ENCODE data around the gene SMARCA2. TPM values are rescaled to one million over a fixed set of nuclear protein-coding genes. Genes with fewer than 3 reads are reported as not detected.

SMARCA2 gene
- total RNA-seq, 2 donors from 2014 or later: 152 to 174 TPM

GRCh38 chr9:2180154-2180553 lies 165.0 kb downstream of the SMARCA2 start:
- intact Hi-C loops (cut with DNase I): no loop called here
- DNase-seq (ENCODE audit: low spot score): no peak

DNA sequence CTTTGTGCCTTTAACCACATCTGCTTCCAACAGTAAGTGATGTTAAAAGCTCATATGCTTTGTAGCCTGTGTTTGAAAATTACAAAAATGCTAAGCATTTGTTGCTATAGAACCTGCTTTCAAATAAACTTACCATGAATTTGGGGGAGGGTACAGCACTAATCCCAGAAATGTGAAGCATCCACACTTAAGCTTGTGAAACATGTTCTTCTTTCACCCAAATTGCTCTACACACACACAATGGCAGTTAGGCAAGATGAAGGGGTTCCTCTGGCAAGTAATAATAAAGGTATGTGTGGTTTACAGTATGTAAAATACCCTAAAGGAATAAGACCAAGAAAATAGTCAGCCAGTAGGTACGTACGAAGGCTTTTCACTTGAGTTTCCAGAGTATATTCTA lies 165.6 kb downstream of the SMARCA2 start:
- intact Hi-C loops (cut with DNase I): no loop called here
- no peak for DNase-seq (ENCODE audit: low spot score)

- intact Hi-C loops (cut with DNase I): no loop called here
- no peak for DNase-seq (ENCODE audit: low spot score)
Observed at GRCh38 chr9:2181792-2182191, 166.6 kb downstream of the SMARCA2 start.

GRCh38 chr9:2190939-2191608 lies 175.9 kb downstream of the SMARCA2 start:
- no peak for DNase-seq (ENCODE audit: low spot score)
- intact Hi-C loops (cut with DNase I): loop anchor here in 1 of 2 donors (5.0 kb wide), 1 partner anchor 34 kb away; no protein-coding TSS in a partner anchor

GRCh38 chr9:2191609-2191972 lies 176.4 kb downstream of the SMARCA2 start:
- intact Hi-C loops (cut with DNase I): loop anchor here in 1 of 2 donors (5.0 kb wide), 1 partner anchor 34 kb away; no protein-coding TSS in a partner anchor
- no peak for DNase-seq (ENCODE audit: low spot score)

- no peak for DNase-seq (ENCODE audit: low spot score)
- intact Hi-C loops (cut with DNase I): loop anchor here in 1 of 2 donors (5.0 kb wide), 1 partner anchor 35 kb away; no protein-coding TSS in a partner anchor
Observed at GRCh38 chr9:2192356-2192979, 177.3 kb downstream of the SMARCA2 start.

- DNase-seq (ENCODE audit: low spot score): no peak
- intact Hi-C loops (cut with DNase I): loop anchor here in 1 of 2 donors (5.0 kb wide), 1 partner anchor 36 kb away; no protein-coding TSS in a partner anchor
Observed at GRCh38 chr9:2193552-2193951, 178.4 kb downstream of the SMARCA2 start.

DNA sequence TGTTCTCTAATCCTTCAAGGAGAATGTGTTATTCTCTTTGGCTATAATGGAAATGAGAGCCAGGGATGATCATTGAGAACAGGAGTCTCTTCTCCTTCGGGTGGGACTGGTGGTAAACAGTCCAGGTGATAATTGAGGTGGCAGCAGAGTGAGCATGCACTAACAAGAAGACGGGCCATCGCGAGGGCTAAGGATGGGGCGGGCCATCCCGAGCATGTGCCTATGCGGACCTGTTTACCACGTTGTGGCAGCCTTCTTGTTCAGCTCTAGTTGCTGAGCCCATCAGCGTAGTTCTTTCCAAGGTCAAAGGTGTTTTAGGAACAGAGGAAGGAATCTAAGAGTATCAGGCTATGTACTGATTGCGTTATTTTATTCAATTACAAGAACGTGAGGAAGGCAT lies 180.1 kb downstream of the SMARCA2 start:
- intact Hi-C loops (cut with DNase I): no loop called here
- no peak for DNase-seq (ENCODE audit: low spot score)

- intact Hi-C loops (cut with DNase I): no loop called here
- no peak for DNase-seq (ENCODE audit: low spot score)
Observed at GRCh38 chr9:2196757-2197156, 181.6 kb downstream of the SMARCA2 start.

GRCh38 chr9:2198956-2199635 lies 183.9 kb downstream of the SMARCA2 start:
- intact Hi-C loops (cut with DNase I): no loop called here
- no peak for DNase-seq (ENCODE audit: low spot score)

DNA sequence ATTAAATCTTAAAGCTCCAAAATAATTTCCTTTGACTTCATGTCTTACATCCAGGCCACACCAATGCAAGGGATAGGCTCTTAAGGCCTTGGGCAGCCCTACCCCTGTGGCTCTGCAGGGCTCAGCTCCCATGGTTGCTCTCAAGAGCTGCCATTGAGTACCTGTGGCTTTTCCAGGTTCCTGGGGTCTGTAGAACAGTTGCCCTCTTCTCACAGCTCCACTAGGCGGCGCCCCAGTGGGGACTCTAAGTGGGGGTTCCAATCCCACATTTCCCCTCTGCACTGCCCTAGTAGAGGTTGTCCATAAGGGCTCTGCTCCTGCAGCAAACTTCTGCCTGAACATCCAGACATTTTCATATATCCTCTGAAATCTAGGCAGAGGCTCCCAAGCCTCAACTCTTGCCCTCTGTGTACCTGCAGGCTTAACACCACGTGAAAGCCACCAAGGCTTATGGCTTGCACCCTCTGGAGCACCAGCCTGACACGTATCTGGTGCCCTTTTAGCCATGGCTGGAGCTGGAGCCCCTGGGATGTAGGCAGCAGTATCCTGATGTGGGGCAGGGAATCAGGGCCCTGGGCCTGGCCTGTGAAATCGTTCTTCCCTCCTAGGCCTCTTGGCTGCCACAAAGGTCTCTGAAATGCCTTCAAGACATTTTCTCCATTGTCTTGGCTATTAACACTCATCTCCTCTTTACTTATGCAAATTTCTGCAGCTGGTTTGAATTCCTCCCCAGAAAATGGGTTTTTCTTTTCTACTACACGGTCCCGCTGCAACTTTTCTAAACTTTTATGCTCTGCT lies 185.1 kb downstream of the SMARCA2 start:
- intact Hi-C loops (cut with DNase I): no loop called here
- no peak for DNase-seq (ENCODE audit: low spot score)

DNA sequence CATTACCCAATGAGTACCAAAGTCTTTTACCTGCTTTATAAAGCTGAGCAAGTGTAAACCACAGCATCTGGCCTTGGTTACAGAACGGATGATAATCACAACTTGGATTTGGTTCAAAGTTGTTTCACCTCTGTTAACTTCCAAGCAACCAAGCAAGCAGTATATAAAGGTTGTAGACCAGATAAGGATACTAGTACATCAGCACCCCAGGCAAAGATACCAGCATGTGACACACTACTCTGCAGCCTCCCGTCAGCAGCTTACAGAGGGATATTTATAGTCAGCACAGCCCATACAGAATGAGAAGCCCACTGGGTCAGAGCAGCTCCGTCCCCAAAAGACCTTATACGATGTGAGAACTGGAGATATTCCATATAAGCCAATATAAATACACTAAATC lies 193.3 kb downstream of the SMARCA2 start:
- intact Hi-C loops (cut with DNase I): no loop called here
- no peak for DNase-seq (ENCODE audit: low spot score)

DNA sequence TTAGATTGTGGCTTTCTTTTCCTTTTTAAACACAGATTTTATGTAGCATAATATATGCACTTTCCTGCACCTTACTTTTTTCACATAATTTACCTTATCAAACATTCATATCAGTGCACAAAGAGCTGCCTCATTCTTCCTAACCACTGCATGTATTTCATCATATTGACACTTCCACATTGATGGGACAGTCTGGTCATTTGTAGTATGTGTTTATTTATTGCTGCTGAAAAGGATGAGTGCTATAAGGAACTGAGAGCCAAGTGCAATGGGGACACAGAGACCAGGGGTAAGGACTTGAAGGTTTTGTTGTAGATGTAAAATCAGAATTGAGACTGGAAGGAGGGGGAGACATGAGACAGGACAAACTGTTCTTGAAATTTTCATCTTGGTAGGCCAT lies 193.8 kb downstream of the SMARCA2 start:
- DNase-seq (ENCODE audit: low spot score): no peak
- intact Hi-C loops (cut with DNase I): no loop called here

DNA sequence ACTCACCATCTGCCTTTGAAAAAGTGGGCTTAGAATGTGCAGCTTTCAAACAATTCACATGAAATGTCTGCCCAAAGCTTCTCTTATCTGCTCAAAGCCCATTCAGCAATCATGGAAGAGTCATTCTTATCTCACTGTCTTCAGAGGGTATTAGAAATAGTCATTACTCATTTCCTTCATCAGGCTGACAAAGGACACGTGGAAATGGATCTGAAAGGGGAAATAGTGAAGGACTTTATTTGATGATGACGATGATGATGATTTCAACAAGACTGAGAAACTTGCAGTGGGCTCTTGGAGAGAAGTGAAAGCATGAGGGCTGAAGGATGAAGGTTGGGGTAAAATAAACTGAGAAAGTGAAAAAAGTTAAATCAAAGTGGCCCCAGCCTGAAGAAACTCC lies 194.3 kb downstream of the SMARCA2 start:
- intact Hi-C loops (cut with DNase I): no loop called here
- DNase-seq (ENCODE audit: low spot score): no peak

DNA sequence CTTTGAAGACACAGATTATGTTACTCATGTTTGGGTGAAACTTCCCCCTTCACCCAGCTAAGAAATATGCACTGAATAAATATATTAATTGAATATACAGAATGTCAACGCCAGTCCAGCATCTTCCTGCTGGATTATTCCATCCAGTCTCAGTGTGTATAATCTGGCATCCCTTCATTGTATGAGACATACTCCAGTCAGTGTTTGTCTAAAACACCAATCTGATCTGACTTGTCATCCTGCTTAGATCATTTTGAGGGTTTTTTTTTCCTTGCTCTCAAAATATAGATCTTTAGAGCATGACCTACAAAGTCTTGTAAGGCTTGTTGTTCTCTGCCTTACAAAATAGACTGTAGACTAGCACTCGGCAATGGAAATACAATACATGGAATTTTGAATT lies 195.1 kb downstream of the SMARCA2 start:
- DNase-seq (ENCODE audit: low spot score): no peak
- intact Hi-C loops (cut with DNase I): no loop called here

DNA sequence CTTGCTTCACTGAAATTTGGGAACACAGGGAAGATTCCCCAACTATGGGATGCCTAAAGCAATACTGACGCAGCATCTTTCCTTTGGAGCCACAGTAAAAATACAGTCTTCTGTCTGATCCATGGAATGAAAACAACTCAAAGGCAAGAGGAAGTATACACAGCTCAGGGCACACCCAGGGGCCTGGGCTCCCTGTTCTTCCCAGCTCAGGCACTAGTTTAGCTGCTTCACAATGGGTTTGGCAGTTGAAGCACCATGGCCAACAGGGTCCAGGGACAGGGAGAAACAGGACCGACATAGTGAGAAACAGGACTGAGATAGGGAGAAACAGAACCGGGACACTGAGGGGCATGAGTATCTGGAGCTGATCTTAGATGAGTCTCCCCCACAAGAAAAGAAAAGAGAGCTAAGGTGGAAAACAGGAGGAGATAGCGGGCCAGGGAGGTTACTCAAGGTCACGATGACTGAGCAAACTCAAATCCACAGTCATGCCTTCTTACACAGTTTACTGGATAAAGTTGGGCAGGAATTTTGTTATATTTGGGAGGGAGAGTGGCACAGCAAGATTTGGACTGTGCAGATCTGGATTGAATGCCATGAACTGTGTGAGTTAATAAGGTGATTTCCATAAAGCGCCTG lies 198.8 kb downstream of the SMARCA2 start:
- no peak for DNase-seq (ENCODE audit: low spot score)
- intact Hi-C loops (cut with DNase I): no loop called here

DNA sequence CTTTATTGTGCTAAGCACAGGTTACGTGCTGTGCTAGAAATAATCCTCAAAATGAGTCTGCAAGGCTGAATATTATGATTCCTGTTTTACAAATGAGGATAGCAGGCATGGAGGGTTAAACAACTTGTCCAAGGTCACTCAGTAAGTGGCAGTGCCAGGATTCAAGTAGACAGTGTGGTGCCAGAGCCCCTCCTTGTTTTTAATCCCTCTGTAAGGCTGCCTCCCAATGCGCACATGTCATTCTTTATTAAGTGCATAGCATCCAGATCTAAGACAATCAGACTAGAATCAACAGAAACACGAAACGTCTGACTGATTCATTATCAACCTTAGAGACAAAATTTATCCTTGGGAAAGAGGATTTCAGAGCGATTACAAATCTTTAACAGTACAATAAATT lies 199.6 kb downstream of the SMARCA2 start:
- intact Hi-C loops (cut with DNase I): no loop called here
- DNase-seq (ENCODE audit: low spot score): no peak

DNA sequence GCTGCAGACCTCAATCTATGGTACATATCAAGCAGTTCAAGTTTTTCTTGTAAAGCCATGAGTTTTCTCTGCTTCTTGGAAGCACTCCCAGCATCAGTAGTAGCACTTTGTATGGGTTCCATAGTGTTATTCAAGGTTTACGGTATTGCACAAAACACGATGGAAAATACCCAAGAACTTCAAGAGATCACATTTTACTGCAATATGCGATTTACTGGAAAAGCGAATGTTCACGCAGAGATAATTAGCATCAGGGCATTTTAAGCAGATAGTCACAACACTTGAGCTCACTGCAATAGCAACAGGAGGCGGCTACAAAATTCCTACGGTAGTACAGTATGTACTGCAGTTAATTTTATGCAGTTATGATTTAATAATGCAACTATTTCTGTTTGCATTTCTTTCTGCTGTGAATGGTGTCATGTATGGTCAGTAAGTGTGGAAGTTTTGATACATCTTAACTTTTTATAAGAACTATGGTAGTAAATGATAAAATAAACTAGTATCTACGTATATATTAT lies 200.8 kb downstream of the SMARCA2 start:
- no peak for DNase-seq (ENCODE audit: low spot score)
- intact Hi-C loops (cut with DNase I): no loop called here

GRCh38 chr9:2216591-2216990 lies 201.4 kb downstream of the SMARCA2 start:
- DNase-seq (ENCODE audit: low spot score): no peak
- intact Hi-C loops (cut with DNase I): no loop called here
